ENCODE data around the gene EEPD1. TPM values are rescaled to one million over a fixed set of nuclear protein-coding genes. Genes with fewer than 3 reads are reported as not detected.
A peak's percentile ranks its signal among the peaks of the same experiment; 100 is the strongest.
"Not testable (repeated sequence)": the region's sequence is repeated elsewhere in the genome, so short reads cannot be mapped to it uniquely, and the experiment has no call there.

The EEPD1 gene
- total RNA-seq, 1 donor from 2014 or later: 19.3 TPM

DNA sequence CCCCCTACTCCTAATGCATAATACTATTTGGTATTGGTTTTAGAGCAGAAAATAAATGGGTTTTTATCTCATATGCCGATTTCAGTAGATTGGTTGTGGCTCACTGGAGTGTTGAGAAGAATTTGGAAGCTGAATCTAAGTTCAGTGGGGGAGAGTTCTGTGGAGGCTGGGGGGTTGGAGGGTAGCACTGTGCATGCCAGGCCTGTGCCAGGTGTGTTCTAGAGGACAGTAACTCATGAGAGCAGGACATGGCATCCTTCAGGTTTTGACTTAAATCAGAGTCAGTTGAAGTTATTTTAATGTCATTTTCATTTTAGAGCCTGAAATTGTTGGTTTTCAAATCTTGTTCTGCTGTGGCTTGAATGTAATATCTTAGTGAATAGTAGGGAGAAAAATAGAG, 79.5 kb downstream of the EEPD1 start:
- DNase-seq (ENCODE audit: low spot score) (no peak), ATAC-seq (no peak)
- intact Hi-C loops (cut with DNase I): no loop called here

DNA sequence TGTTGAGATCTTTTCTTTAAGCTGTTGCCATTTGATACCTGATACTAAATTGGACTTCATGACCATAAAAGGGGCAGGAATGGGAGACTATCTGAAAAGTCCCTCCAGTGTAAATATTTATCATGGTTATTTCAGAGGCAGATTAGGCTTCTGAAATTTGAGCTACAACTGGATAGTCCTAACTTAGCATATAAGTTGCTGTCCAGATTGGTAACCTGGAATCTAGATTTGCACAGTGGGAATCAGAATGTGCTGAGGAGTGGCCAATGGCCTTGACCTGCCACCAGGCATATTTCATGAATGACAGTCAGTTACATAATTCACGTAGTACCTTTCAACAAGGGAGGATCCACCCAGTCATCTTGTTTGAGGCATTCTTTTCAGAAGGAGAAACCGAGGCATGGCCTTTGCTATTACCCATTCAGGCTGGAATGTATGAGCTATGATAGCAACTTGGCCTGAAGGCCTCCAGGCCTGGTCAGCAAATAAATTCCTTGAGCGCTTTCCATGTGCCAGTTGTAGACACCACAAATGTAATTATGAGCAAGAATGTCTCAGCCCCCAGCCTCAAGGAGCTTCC, 80.0 kb downstream of the EEPD1 start:
- no peak for DNase-seq (ENCODE audit: low spot score)
- intact Hi-C loops (cut with DNase I): no loop called here

DNA sequence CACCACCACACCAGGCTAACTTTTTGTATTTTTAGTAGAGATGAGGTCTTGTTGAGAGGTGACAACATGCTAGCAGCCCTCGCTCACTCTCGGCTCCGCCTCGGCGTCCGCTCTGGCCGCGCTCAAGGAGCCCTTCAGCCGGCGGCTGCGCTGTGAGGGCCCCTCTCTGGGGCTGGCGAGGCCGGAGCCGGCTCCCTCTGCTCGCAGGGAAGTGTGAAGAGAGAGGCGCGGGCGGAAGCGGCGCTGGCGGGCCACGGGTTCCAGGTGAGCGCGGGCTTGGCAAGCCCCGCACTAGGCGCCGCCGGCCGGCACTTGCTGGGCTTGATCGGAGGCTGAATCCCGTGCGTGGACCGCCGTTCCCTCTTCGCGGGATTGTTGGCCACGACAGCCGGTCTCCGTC, 83.0 kb downstream of the EEPD1 start:
- DNase-seq (ENCODE audit: low spot score) (no peak), ATAC-seq (no peak)
- intact Hi-C loops (cut with DNase I): no loop called here

More for the DNA sequence above, 80.0 kb downstream of the EEPD1 start:
- no peak for ATAC-seq

GRCh38 chr7:36238138-36238537, 85.1 kb downstream of the EEPD1 start:
- DNase-seq (ENCODE audit: low spot score) (no peak), ATAC-seq (no peak)
- intact Hi-C loops (cut with DNase I): no loop called here

DNA sequence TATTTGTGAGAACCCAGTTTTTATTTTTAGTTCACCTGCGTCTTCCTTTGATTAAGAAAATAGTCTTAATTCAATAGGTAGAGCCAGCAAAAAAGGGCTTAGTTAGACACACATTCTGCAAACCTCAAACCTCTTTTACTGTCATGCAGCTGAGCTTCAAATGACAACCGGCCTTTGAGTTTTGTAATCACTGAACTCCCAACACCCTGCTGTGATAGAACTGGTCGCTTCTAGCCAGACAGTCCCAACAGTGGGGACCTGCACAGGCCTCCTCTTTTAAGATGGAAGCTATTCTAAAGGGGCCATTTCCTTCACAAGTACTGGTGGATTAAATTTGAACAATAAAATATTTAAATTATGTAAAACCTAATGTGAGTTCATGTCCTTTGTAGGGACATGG, 90.3 kb downstream of the EEPD1 start:
- intact Hi-C loops (cut with DNase I); DNase-seq (ENCODE audit: low spot score); ATAC-seq: not testable (repeated sequence)

GRCh38 chr7:36244001-36244400, 90.9 kb downstream of the EEPD1 start:
- ATAC-seq; intact Hi-C loops (cut with DNase I); DNase-seq (ENCODE audit: low spot score): not testable (repeated sequence)

DNA sequence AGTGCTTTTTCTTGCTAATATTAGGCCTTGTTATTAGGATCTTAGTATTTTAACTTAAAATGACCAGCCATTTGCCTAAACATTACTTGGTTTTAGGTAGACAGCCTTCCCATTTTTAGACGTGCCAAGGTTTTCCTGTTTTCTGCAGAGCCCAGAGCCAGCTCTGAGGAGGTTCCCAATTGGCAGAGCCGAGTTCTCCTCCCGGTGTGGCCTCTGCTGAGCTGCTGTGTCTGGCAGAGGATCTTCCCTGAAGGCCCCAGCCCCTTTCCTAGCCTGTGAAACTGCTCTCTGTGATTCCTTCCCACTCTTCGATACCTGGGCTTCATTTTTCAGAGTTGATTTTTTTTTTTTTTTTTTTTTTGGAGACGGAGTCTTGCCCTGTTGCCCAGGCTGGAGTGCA, 91.4 kb downstream of the EEPD1 start:
- intact Hi-C loops (cut with DNase I): no loop called here
- ATAC-seq: peak; percentile 70

GRCh38 chr7:36245684-36246299, 92.7 kb downstream of the EEPD1 start:
- DNase-seq (ENCODE audit: low spot score): no peak
- intact Hi-C loops (cut with DNase I): no loop called here
- peak; percentile 38 for ATAC-seq

More for the DNA sequence above, 91.4 kb downstream of the EEPD1 start:
- DNase-seq (ENCODE audit: low spot score): no peak

GRCh38 chr7:36249091-36249490, 96.0 kb downstream of the EEPD1 start:
- DNase-seq (ENCODE audit: low spot score) (no peak), ATAC-seq (no peak)
- intact Hi-C loops (cut with DNase I): no loop called here

DNA sequence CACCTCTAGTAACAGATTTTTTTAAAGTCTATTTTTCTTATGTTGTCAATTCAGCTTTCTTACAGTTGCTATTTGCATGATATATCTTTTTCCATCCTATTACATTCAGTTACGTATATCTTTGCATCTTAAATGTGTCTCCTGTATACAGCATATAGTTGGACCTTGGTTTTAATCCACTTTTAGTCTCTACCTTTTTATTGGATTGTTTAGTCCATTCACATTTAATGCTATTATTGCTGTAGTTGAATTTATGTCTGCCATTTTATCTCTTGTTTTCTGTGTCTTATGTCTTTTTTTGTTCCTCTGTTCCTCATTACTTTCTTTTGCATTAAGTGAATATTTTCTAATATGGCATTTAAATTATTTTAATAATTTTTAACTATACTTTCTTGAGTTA, 100.6 kb downstream of the EEPD1 start:
- no peak for ATAC-seq
- intact Hi-C loops (cut with DNase I): no loop called here
- DNase-seq (ENCODE audit: low spot score): no peak

DNA sequence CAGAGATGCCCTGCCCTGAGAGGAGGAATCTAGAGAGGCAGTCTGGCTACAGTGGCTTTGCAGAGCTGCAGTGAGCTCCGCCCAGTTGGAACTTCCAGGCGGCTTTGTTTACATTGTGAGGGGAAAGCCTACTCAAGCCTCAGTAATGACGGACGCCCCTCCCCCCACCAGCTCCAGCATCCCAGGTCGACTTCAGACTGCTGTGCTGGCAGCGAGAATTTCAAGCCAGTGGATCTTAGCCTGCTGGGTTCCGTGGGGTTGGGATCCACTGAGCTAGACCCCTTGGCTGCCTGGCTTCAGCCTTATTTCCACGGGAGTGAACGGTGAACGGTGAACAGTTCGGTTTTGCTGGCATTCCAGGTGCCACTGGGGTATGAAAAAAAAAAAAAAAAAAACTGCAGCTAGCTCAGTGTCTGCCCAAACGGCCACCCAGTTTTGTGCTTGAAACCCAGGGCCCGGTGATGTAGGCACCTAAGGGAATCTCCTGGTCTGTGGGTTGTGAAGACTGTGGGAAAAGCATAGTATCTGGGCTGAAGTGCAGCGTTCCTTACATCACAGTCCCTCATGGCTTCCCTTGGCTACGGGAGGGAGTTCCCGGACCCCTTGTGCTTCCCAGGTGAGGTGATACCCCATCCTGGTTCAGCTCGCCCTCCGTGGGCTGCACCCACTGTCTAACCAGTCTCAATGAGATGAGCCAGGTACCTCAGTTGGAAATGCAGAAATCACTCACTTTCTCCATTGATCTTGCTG, 105.6 kb downstream of the EEPD1 start:
- ATAC-seq; intact Hi-C loops (cut with DNase I): not testable (repeated sequence)
- peak; percentile 63 for DNase-seq (ENCODE audit: low spot score)

DNA sequence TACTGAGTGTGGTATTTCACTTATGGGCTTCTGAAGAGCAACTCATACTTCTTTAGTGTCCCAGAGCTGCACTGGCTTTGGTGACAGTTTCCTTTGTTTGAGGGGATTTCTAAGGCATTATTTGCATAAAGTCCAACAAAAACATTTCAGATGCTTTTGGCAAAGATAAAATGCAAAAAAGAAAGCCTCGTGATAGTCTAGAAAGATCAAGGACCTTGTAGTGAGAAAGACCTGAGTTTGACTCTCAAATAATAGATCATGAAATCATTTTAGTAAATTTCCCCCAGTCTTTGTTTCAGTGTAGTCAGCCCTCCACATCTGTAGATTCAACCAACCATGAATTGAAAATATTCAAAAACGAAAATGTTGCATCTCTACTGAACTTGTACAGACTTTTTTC, 107.4 kb downstream of the EEPD1 start:
- DNase-seq (ENCODE audit: low spot score): no peak
- no peak for ATAC-seq
- intact Hi-C loops (cut with DNase I): no loop called here

GRCh38 chr7:36261019-36261754, 108.1 kb downstream of the EEPD1 start:
- intact Hi-C loops (cut with DNase I): no loop called here
- DNase-seq (ENCODE audit: low spot score) (no peak), ATAC-seq (no peak)

- intact Hi-C loops (cut with DNase I): no loop called here
- ATAC-seq: no peak
Observed at GRCh38 chr7:36262309-36263094, 109.4 kb downstream of the EEPD1 start.

DNA sequence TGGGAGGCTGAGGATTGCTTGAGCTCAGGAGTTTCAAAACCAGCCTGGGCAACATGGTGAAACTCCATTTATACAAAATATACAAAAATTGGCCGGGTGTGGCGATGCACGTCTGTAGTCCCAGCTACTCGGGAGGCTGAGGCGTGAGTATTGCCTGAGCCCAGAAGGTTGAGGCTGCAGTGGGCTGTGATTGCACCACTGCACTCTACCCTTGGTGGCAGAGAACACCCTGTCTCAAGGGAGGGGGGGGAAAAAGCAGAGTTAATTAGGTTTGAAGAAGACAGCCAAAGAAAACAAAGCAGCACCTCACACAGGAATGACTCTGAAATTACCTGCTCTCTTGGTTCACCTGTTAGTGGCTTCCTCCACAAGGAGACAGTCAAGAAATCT, 110.0 kb downstream of the EEPD1 start:
- DNase-seq (ENCODE audit: low spot score): no peak
- intact Hi-C loops (cut with DNase I): no loop called here
- ATAC-seq: no peak

More at GRCh38 chr7:36262309-36263094, 109.4 kb downstream of the EEPD1 start:
- DNase-seq (ENCODE audit: low spot score): no peak

GRCh38 chr7:36264123-36264801, 111.2 kb downstream of the EEPD1 start:
- intact Hi-C loops (cut with DNase I): no loop called here
- DNase-seq (ENCODE audit: low spot score): no peak

DNA sequence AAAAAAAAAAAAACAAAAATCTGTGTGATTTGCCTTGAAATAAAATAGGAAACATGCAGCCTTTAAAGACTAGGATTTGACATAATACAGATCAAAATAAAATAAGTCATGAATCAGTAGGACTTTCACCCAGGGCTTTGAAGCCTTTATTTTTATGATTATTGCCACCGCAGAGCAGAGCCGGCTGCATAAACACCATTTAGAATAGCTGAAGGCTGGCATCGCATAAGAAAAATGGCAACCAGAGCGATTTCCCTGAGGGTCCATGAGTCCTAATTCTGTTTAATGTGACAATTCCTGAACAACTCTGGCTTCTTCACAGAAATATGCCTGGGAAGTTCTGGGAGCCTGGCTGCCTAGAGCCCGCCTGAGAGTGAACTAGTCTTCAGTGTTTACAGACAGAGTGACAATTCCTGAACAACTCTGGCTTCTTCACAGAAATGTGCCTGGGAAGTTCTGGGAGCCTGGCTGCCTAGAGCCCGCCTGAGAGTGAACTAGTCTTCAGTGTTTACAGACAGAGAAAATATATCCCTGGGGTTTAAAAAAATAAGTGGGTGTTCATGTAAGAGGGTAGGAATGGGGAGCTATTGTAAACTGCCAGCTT, 112.0 kb downstream of the EEPD1 start:
- DNase-seq (ENCODE audit: low spot score): no peak
- intact Hi-C loops (cut with DNase I): no loop called here
- ATAC-seq: no peak

More at GRCh38 chr7:36264123-36264801, 111.2 kb downstream of the EEPD1 start:
- peak; percentile 79 for ATAC-seq

DNA sequence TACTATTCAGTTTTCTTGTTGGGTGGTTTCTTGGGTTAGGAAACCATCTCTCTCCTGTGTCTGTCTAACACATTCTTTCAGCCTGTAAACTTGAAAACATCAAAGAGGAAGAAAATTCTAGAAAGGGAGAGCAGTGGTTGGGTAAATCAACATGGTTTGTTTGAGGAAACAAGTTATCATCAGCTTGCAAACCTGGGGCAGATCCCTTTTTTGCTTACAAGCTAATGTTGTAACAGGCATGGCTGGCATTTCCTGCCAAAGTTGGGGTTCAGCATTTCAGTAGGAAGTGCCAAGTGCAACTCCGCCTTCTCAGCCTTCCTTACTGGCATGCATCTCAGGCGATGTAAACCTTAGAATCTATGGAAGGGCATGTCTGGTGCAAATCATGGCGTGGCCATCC, 112.6 kb downstream of the EEPD1 start:
- peak; percentile 35 for ATAC-seq

More for the DNA sequence above, 112.6 kb downstream of the EEPD1 start:
- no peak for DNase-seq (ENCODE audit: low spot score)
- intact Hi-C loops (cut with DNase I): no loop called here

All from sciatic nerve (tissue), 2 donors.